SK-N-MC (cell line): ENCODE results near the gene GPR39.

Experiments used
- DNase-seq: peaks from one replicate; pipeline ENCODE4 v3.0.0-alpha.2; 2011; ENCODE audit warnings: low read depth, low spot score
- H3K27ac ChIP-seq: fragments of 200-600 bp; sonication (generic); 2 replicates; pipeline ENCODE4 v1.5.1; 2016; ENCODE audit warnings: mixed run types
- H3K36me3 ChIP-seq: fragments of 200-600 bp; sonication (generic); 2 replicates; pipeline ENCODE4 v1.6.1; 2017; ENCODE audit warnings: antibody characterized with exemption, low read length, mixed read lengths; ENCODE audit not compliant: insufficient read depth
- H3K4me3 ChIP-seq: fragments of 200-600 bp; sonication (generic); 2 replicates; pipeline ENCODE4 v1.5.1; 2016
- H3K9ac ChIP-seq: fragments of 200-600 bp; sonication (generic); 2 replicates; pipeline ENCODE4 v1.8.0; 2017; ENCODE audit warnings: mixed run types, mixed read lengths; ENCODE audit not compliant: insufficient read length
- H3K9me3 ChIP-seq: fragments of 200-600 bp; sonication (generic); 2 replicates; pipeline ENCODE4 v1.6.1; 2017; ENCODE audit warnings: low read depth, mild to moderate bottlenecking, antibody characterized with exemption, low read length, moderate library complexity, mixed read lengths
- EZH2 ChIP-seq: fragments of 200-600 bp; sonication (generic); IDR thresholded peaks from one replicate; pipeline ENCODE4 v1.6.1; 2017; ENCODE audit warnings: antibody characterized with exemption
- FOXP2 ChIP-seq: optimal IDR thresholded peaks from 2 replicates; pipeline ENCODE3; 2011; ENCODE audit warnings: mild to moderate bottlenecking, moderate library complexity; ENCODE audit not compliant: insufficient read depth; ENCODE audit errors: extremely low read length, control extremely low read depth
- POLR2AphosphoS5 ChIP-seq: IDR thresholded peaks from 2 replicates; pipeline ENCODE4 v1.6.1; 2012; ENCODE audit warnings: mild to moderate bottlenecking, low read depth, low read length, borderline replicate concordance

Gene GPR39

DNA sequence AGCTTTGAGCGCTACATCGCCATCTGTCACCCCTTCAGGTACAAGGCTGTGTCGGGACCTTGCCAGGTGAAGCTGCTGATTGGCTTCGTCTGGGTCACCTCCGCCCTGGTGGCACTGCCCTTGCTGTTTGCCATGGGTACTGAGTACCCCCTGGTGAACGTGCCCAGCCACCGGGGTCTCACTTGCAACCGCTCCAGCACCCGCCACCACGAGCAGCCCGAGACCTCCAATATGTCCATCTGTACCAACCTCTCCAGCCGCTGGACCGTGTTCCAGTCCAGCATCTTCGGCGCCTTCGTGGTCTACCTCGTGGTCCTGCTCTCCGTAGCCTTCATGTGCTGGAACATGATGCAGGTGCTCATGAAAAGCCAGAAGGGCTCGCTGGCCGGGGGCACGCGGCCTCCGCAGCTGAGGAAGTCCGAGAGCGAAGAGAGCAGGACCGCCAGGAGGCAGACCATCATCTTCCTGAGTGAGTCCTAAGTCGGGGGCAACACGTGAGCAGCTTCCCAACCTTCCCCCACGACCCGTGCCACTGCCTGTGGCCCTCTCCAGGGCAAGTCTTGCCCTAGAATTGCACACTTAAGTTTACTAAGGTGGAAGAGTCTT lies 928 bp downstream of the GPR39 start:
- no peak for DNase-seq
- Histone ChIP-seq H3K4me3 (peak overlapping the region; percentile 87), H3K27ac (no peak overlapping the region), H3K36me3 (no peaks in the 10 kb centered on the region), H3K9ac (no peak overlapping the region), H3K9me3 (no peaks in the 10 kb centered on the region)
- TF ChIP-seq EZH2 (no peak), POLR2AphosphoS5 (no peak), FOXP2 (no peak)

GRCh38 chr2:132419235-132419634 lies 2.6 kb downstream of the GPR39 start:
- no peak for TF ChIP-seq POLR2AphosphoS5
- no peak for TF ChIP-seq FOXP2
- no peak for TF ChIP-seq EZH2
- no peaks in the 10 kb centered on the region for H3K9me3 ChIP-seq
- H3K4me3 ChIP-seq: peak overlapping the region; percentile 87
- no peak overlapping the region for H3K9ac ChIP-seq
- no peaks in the 10 kb centered on the region for H3K36me3 ChIP-seq
- DNase-seq: no peak
- H3K27ac ChIP-seq: no peak overlapping the region

DNA sequence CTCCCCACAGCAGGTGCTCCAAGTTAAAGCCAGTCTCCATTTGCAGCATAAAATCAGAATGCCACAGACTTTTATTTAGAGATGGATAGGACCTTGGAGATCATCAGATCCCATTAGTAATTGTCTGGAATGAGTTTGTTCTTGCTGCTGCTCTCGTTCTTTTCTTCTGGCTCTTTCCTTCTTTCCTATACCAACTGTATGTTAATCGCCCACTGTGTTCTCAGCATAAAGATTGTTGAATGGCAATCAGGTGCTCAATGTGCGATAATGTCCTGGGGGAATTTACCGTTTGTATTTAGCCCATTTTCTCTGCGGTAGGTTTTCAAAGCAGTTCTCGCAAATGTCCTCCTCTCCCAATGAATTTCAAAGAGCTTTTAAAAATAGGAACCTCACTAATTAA lies 3.3 kb downstream of the GPR39 start:
- DNase-seq: no peak
- Histone ChIP-seq H3K9ac (no peak overlapping the region), H3K27ac (0 out of 2 replicates have a peak overlapping the region, but pooled peaks have one; percentile 2), H3K9me3 (no peaks in the 10 kb centered on the region), H3K4me3 (peak overlapping the region; percentile 87), H3K36me3 (no peaks in the 10 kb centered on the region)
- no peak for TF ChIP-seq EZH2
- no peak for TF ChIP-seq FOXP2
- TF ChIP-seq POLR2AphosphoS5: no peak

DNA sequence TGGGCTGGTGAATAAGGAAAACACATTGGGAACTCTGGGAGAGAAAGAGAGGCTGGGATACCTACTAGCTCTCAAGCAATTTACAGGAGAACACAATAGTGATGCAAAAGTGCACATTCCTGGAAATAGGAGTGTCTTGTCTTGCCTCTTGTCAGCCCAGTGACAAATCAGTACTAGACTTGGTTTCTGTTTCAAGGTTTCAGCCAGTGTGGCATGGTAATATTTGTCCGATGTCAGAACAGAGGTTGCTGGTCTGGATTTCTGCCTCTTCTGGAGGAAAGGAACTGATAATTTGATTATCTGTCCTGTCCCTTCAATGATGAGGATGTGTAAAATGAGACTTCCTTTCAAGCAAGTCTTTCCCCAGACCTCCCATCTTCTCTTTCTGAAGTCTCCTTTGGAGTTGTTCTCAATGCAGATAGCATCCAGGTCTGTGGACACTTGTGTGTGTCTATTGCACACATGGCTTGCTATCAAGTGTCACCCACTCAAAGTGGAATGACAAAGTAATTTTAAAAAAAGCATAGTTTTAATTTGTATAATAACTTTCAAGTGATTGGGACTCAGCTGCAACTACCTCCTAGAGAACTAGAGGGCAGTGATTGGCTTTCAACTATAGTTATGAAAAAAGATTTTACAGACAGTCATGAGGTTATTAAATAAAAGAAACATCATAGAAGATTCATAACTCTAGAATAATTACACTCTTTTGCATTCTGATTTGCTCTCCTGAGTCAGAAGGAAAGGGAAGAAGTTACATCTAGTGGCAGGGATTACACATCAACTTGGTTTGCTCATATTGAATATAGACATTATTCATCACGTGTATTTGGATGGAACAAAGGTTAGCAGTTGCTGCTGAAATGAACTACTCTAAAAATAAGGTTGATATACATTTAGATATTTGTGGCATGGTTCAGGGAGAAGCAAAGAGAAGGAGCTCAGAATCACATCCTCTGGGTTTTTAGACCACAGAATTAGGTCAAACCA lies 4.5 kb downstream of the GPR39 start:
- H3K27ac ChIP-seq: no peak overlapping the region
- no peak for TF ChIP-seq POLR2AphosphoS5
- no peak for TF ChIP-seq EZH2
- no peak for TF ChIP-seq FOXP2
- no peak overlapping the region for H3K9ac ChIP-seq
- DNase-seq: no peak
- peak overlapping the region; percentile 87 for H3K4me3 ChIP-seq
- no peaks in the 10 kb centered on the region for H3K36me3 ChIP-seq
- H3K9me3 ChIP-seq: no peaks in the 10 kb centered on the region

DNA sequence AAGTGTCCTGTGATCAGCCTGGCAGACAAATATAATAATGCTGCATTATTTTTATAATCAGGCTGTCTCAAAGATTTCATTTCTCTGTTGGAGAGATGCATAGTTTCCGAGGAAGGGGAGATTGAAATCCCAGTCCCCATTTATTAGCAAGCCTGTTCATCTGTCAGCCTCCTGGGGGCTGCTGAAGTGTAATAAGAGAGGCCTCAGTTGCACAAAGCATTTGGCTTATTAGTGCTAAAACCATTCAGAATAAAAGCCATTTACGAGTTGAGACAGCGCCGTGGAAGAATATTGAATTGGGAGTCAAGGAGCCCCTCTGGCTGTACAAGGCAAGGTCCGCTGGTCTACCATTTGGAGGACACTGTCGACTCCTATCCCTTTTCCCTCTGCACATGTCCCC lies 6.1 kb downstream of the GPR39 start:
- TF ChIP-seq EZH2 (no peak), POLR2AphosphoS5 (no peak), FOXP2 (no peak)
- no peak overlapping the region for H3K27ac ChIP-seq
- H3K9me3 ChIP-seq: no peaks in the 10 kb centered on the region
- no peak overlapping the region for H3K4me3 ChIP-seq
- DNase-seq: no peak
- H3K36me3 ChIP-seq: no peaks in the 10 kb centered on the region
- no peak overlapping the region for H3K9ac ChIP-seq

GRCh38 chr2:132424526-132425121 lies 8.0 kb downstream of the GPR39 start:
- DNase-seq: no peak
- Histone ChIP-seq H3K27ac (no peak overlapping the region), H3K4me3 (no peak overlapping the region), H3K9ac (no peak overlapping the region), H3K9me3 (no peaks in the 10 kb centered on the region), H3K36me3 (no peaks in the 10 kb centered on the region)
- no peak for TF ChIP-seq FOXP2
- no peak for TF ChIP-seq POLR2AphosphoS5
- TF ChIP-seq EZH2: no peak

- Histone ChIP-seq H3K36me3 (no peaks in the 10 kb centered on the region), H3K4me3 (no peak overlapping the region), H3K27ac (no peak overlapping the region), H3K9me3 (no peaks in the 10 kb centered on the region), H3K9ac (no peak overlapping the region)
- no peak for TF ChIP-seq POLR2AphosphoS5
- no peak for TF ChIP-seq EZH2
- DNase-seq: no peak
Observed at GRCh38 chr2:132426033-132426432, 9.4 kb downstream of the GPR39 start.

DNA sequence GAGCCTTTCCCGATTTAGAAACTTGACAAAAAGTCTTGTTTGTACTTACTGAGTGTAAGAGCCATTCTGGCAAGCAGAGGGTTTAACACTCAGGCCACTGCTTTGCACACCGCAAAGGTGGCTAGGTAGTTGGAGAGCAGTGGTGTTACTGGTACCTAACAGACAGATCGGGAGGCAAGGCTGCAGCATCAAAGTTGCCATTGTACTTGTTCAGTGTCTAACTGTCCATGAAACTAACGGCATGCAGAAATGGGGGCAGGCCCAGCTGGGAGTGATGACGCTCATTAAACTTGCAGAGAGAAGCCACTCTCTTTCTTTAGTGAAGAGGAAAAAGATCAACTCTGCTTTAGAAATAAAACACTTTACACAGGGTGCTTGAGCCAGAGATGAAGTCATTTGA lies 10.1 kb downstream of the GPR39 start:
- H3K27ac ChIP-seq: no peak overlapping the region
- TF ChIP-seq FOXP2 (no peak), POLR2AphosphoS5 (no peak)
- no peak for DNase-seq
- peaks cover under 1% of the 10 kb centered on the region; the same call in 1 of the 2 replicates for H3K36me3 ChIP-seq
- H3K9me3 ChIP-seq: no peaks in the 10 kb centered on the region
- no peak overlapping the region for H3K4me3 ChIP-seq
- no peak overlapping the region for H3K9ac ChIP-seq
